ENCODE data around the gene GGA2.

- TF ChIP-seq CTCF (conservative IDR thresholded peaks at IDR 0.05; ENCODE audit: low read depth, low read length) (no peak), EZH2 (IDR thresholded peaks at IDR 0.05; ENCODE audit: borderline replicate concordance, low read depth, low read length, poor library complexity, severe bottlenecking) (no peak)
Observed at GRCh38 chr16:23554536-23554935, 44.2 kb upstream of the GGA2 start.

Data from A673 (cell line).